ENCODE measurements around the gene PYGO2. TPM values are rescaled to one million over a fixed set of nuclear protein-coding genes. Genes with fewer than 3 reads are reported as not detected.

PYGO2 gene
- total RNA-seq, 1 donor = 28.9 TPM

GRCh38 chr1:154975409-154976059, 14.0 kb upstream of the PYGO2 start:
- no peak for TF ChIP-seq CTCF (IDR thresholded peaks at IDR 0.05; ENCODE audit: insufficient read depth, low read depth, low read length)
- peak; percentile 87 for DNase-seq (ENCODE audit: low read depth)
- H3K4me3 ChIP-seq (ENCODE audit: low read depth, low read length) = peak overlapping the region; percentile 76

GRCh38 chr1:154974808-154975408, 13.3 kb upstream of the PYGO2 start:
- peak overlapping the region; percentile 76 for H3K4me3 ChIP-seq (ENCODE audit: low read depth, low read length)
- DNase-seq (ENCODE audit: low read depth) = peak; percentile 96

GRCh38 chr1:154974102-154974807, 12.7 kb upstream of the PYGO2 start, which contains the start of gene CKS1B:
Gene CKS1B (plus strand): TSS chr1:154974681. CDS start chr1:154974746, 65 bp downstream.
- DNase-seq (ENCODE audit: low read depth) = peak; percentile 100
- peak within 1 kb of the TSS; percentile 76 for H3K4me3 ChIP-seq (ENCODE audit: low read depth, low read length)
- no peak for TF ChIP-seq CTCF (IDR thresholded peaks at IDR 0.05; ENCODE audit: insufficient read depth, low read depth, low read length)

More at GRCh38 chr1:154974808-154975408, 13.3 kb upstream of the PYGO2 start:
- no peak for TF ChIP-seq CTCF (IDR thresholded peaks at IDR 0.05; ENCODE audit: insufficient read depth, low read depth, low read length)

GRCh38 chr1:154973344-154974101, 11.9 kb upstream of the PYGO2 start:
- DNase-seq (ENCODE audit: low read depth) = peak; percentile 99
- peak; percentile 13 for TF ChIP-seq CTCF (IDR thresholded peaks at IDR 0.05; ENCODE audit: insufficient read depth, low read depth, low read length)
- peak overlapping the region; percentile 76 for H3K4me3 ChIP-seq (ENCODE audit: low read depth, low read length)

- no peak for TF ChIP-seq CTCF (IDR thresholded peaks at IDR 0.05; ENCODE audit: insufficient read depth, low read depth, low read length)
- H3K4me3 ChIP-seq (ENCODE audit: low read depth, low read length) = peak overlapping the region; percentile 76
- DNase-seq (ENCODE audit: low read depth) = peak; percentile 96
Measured at GRCh38 chr1:154972517-154973343, 11.1 kb upstream of the PYGO2 start.

GRCh38 chr1:154972213-154972516, 10.6 kb upstream of the PYGO2 start:
- no peak for DNase-seq (ENCODE audit: low read depth)
- no peak for TF ChIP-seq CTCF (IDR thresholded peaks at IDR 0.05; ENCODE audit: insufficient read depth, low read depth, low read length)
- H3K4me3 ChIP-seq (ENCODE audit: low read depth, low read length) = peak overlapping the region; percentile 76
